GM23338 (cell line): ENCODE data around the gene EXOC3L2. TPM values are rescaled to one million over a fixed set of nuclear protein-coding genes. Genes with fewer than 3 reads are reported as not detected.

Source experiments
- ATAC-seq: fragments of 200-7000 bp; cut with Tn5 transposase; 3 replicates; pipeline ENCODE4 v1.9.1; 2020
- DNase-seq: peaks from one replicate; pipeline ENCODE4 v3.0.0-alpha.2; 2015; ENCODE audit warnings: low spot score
- H2AFZ ChIP-seq: fragments of 200-600 bp; sonication (generic); 2 replicates; pipeline ENCODE4 v1.8.0; 2016; ENCODE audit warnings: antibody characterized with exemption, mild to moderate bottlenecking, moderate library complexity
- H3F3A ChIP-seq: fragments of 200-600 bp; sonication (generic); replicated peaks from 2 replicates; pipeline ENCODE4 v1.8.0; 2017; ENCODE audit warnings: antibody characterized with exemption, mixed run types, low read depth
- H3K27ac ChIP-seq: fragments of 200-600 bp; sonication (generic); 2 replicates; pipeline ENCODE4 v1.6.1; 2016; ENCODE audit warnings: low read depth
- H3K27me3 ChIP-seq: fragments of 200-600 bp; sonication (generic); 2 replicates; pipeline ENCODE4 v1.8.0; 2016; ENCODE audit warnings: mild to moderate bottlenecking, mixed run types, moderate library complexity; ENCODE audit not compliant: insufficient read depth
- H3K36me3 ChIP-seq: fragments of 200-600 bp; sonication (generic); 2 replicates; pipeline ENCODE4 v1.8.0; 2016; ENCODE audit warnings: mild to moderate bottlenecking; ENCODE audit not compliant: insufficient read depth
- H3K4me1 ChIP-seq: fragments of 200-600 bp; sonication (generic); 2 replicates; pipeline ENCODE4 v1.8.0; 2016; ENCODE audit warnings: mild to moderate bottlenecking, moderate library complexity; ENCODE audit not compliant: insufficient read depth
- H3K4me2 ChIP-seq: fragments of 200-600 bp; sonication (generic); 2 replicates; pipeline ENCODE4 v1.7.1; 2017; ENCODE audit warnings: mixed run types
- H3K4me3 ChIP-seq: fragments of 200-600 bp; sonication (generic); 2 replicates; pipeline ENCODE4 v1.6.1; 2016; ENCODE audit warnings: mixed run types
- H3K79me2 ChIP-seq: fragments of 200-600 bp; sonication (generic); replicated peaks from 2 replicates; pipeline ENCODE4 v1.8.0; 2017; ENCODE audit warnings: mild to moderate bottlenecking; ENCODE audit not compliant: insufficient read depth
- H3K9me2 ChIP-seq: fragments of 200-600 bp; sonication (generic); 2 replicates; pipeline ENCODE4 v1.8.0; 2017; ENCODE audit not compliant: insufficient read depth
- H4K20me1 ChIP-seq: fragments of 200-600 bp; sonication (generic); replicated peaks from 2 replicates; pipeline ENCODE4 v1.8.0; 2017; ENCODE audit warnings: mild to moderate bottlenecking; ENCODE audit not compliant: insufficient read depth
- H3K27ac Mint-ChIP-seq: 2 replicates; pipeline ENCODE4 v1.8.0; 2020; ENCODE audit warnings: inconsistent platforms, mild to moderate bottlenecking, moderate library complexity, mixed read lengths
- H3K27me3 Mint-ChIP-seq: 3 replicates; pipeline ENCODE4 v1.8.0; 2022; ENCODE audit warnings: low read depth, mild to moderate bottlenecking, moderate library complexity, mixed read lengths, inconsistent platforms; ENCODE audit not compliant: insufficient read depth, poor library complexity
- H3K36me3 Mint-ChIP-seq: 3 replicates; pipeline ENCODE4 v1.8.0; 2021; ENCODE audit warnings: low read depth, mild to moderate bottlenecking, inconsistent platforms, moderate library complexity, mixed read lengths
- H3K4me1 Mint-ChIP-seq: 3 replicates; pipeline ENCODE4 v1.8.0; 2020; ENCODE audit warnings: mild to moderate bottlenecking, inconsistent platforms, mixed read lengths
- H3K4me3 Mint-ChIP-seq: 3 replicates; pipeline ENCODE4 v1.8.0; 2021; ENCODE audit warnings: moderate library complexity, mild to moderate bottlenecking, inconsistent platforms, mixed read lengths
- H3K9me3 Mint-ChIP-seq: 3 replicates; pipeline ENCODE4 v1.8.0; 2020; ENCODE audit warnings: moderate library complexity, mild to moderate bottlenecking, inconsistent platforms, mixed read lengths
- CTCF ChIP-seq, 2 experiments: fragments of 200-600 bp in 1 of 2; sonication (generic) in 1 of 2; conservative IDR thresholded peaks; 2 replicates each; pipeline versions ENCODE4 v1.5.1 to v1.6.1; 2016 to 2017; ENCODE audit warnings: antibody characterized with exemption in 2 of 2, low read depth in 2 of 2, mild to moderate bottlenecking in 2 of 2, moderate library complexity in 1 of 2
- ETS1 ChIP-seq: IDR thresholded peaks from 2 replicates; pipeline ENCODE4 v1.6.1; 2016; ENCODE audit warnings: antibody characterized with exemption
- STAT1 ChIP-seq: IDR thresholded peaks from one replicate; pipeline ENCODE4 v1.6.1; 2016; ENCODE audit warnings: antibody characterized with exemption; ENCODE audit not compliant: unreplicated experiment
- ZNF114 ChIP-seq: fragments of 250-450 bp; sonication (Bioruptor Pico); IDR thresholded peaks from 2 replicates; pipeline ENCODE4 v1.5.0; 2020; ENCODE audit warnings: mild to moderate bottlenecking, moderate library complexity
- ZNF462 ChIP-seq: fragments of 250-450 bp; sonication (Bioruptor Pico); IDR thresholded peaks from 2 replicates; pipeline ENCODE4 v1.5.0; 2020; ENCODE audit warnings: mild to moderate bottlenecking, moderate library complexity
- polyA plus RNA-seq: library from polyadenylated mRNA; unstranded; fragments of >200 nt; fragmentation: Nextera tagmentation; extraction: Ambion mirVana; gene quantifications from 2 replicates; pipeline ENCODE4 v1.2.1, GENCODE V29; 2016
- total RNA-seq: library from RNA; depleted of rRNA; stranded (reverse); fragments of >200 nt; shearing (Covaris generic); gene quantifications from 2 replicates; pipeline ENCODE4 v1.2.3, GENCODE V29; 2014

The EXOC3L2 gene
- total and polyA plus RNA-seq, 2 experiments from 2014 or later = 2.8 to 3.2 TPM

DNA sequence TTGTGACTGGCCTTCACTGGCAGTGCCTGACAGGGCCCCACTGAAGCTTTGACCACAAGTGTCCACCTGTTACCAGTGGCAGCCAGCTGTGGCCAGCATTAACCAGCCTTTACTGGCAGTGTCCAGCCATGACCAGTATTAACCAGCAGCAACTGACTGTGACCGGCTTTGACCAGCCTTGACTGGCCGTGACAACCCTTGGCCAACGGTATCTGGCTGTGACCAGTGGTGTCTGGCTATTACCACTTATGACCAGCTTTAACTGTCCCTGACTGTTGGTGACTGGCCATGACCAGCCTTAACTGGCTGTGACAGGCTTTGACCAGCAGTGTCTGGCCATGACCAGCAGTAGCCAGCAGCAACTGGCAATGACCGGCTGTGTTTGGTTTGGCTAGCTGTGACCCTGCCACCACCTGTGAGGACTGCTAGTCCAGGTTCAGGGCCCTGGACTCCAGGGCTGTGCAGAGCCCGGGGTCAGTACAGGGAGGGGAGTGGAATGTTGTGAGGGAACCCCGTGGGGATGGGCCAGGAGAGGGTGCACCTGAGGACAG, 45.2 kb upstream of the EXOC3L2 start (continued):
- no peak for TF ChIP-seq ZNF462
- no peak for TF ChIP-seq CTCF (conservative IDR thresholded peaks at IDR 0.05; ENCODE audit: low read depth in 2 of 2)
- no peak for TF ChIP-seq STAT1
- no peak for TF ChIP-seq ETS1

DNA sequence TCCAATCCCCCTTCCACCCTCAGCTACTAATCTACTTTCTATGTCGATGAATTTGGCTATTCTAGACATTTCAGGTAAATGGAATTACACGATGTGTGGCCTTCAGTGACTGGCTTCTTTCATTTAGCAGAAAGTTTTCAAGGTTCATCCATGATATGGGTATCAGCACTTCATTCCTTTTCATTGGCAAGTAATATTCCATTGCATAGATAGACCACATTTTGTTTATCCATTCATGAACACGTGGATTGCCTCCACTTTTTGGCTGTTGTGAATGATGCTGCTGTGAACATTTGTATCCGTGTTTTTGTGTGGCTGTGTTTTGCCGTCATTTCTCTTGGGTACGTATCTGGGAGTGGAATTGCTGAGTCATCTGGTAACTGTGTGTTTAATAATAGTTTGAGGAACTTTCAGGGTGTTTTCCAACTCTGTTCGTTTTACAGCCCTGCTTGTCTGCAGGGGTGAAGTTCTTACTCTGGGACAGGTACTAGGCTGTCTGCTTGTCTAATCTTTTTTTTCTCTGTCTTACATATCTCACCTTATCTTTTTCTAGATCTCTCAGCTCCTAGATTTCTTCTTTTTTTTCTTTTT, 38.3 kb upstream of the EXOC3L2 start:
- DNase-seq (no peak), ATAC-seq (no peak)
- H3K9me2 ChIP-seq = no peaks in the 10 kb centered on the region
- Mint-ChIP-seq H3K4me3 (no peak overlapping the region), H3K36me3 (peaks cover 33% of the 10 kb centered on the region), H3K4me1 (no peaks in the 10 kb centered on the region; the same call in 2 of the 3 replicates), H3K27ac (no peak overlapping the region), H3K9me3 (peaks cover 6% of the 10 kb centered on the region; the same call in 1 of the 3 replicates), H3K27me3 (peaks cover 3% of the 10 kb centered on the region)
- H3K79me2 ChIP-seq = no peaks in the 10 kb centered on the region
- no peaks in the 10 kb centered on the region for H3F3A ChIP-seq
- H4K20me1 ChIP-seq = peaks cover 3% of the 10 kb centered on the region; the same call in 1 of the 2 replicates
- H3K27me3 ChIP-seq = no peaks in the 10 kb centered on the region
- no peaks in the 10 kb centered on the region for H3K4me1 ChIP-seq
- peaks cover 16% of the 10 kb centered on the region for H3K36me3 ChIP-seq
- H2AFZ ChIP-seq = no peak overlapping the region
- H3K4me2 ChIP-seq = no peak overlapping the region
- H3K4me3 ChIP-seq = no peak overlapping the region
- TF ChIP-seq ZNF114 (CRISPR knock-in tag) = no peak
- no peak overlapping the region for H3K27ac ChIP-seq
